HG03432 (cell line): Measurements from ENCODE around the gene CIAPIN1.
"Not testable (repeated sequence)": the region's sequence is repeated elsewhere in the genome, so short reads cannot be mapped to it uniquely, and the experiment has no call there.

Experiments
- ATAC-seq: cut with Tn5 transposase; IDR thresholded peaks from one replicate; pipeline ENCODE4 v1.9.1; 2021; ENCODE audit warnings: mild to moderate bottlenecking, moderate library complexity; ENCODE audit not compliant: unreplicated experiment

The CIAPIN1 gene

DNA sequence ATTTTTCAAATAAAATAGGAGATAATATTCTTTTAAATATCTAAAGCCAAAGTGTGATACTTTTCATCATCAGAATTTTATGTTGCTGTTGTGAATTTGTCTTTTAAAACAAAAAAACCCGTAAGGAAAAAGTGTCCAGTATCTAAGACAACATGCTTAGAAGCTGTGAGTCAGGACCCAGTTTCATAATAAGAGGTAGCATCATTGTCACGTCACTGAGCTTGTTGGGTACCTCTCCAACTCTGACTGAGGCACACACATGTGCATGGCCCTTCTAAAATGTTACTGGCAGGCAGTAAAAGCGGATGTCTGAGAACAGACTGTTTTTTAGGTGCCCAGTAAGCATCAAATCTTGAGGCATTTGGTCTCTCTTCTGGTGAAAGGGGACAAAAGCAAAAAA, 2.5 kb downstream of the CIAPIN1 start:
- no peak for ATAC-seq

GRCh38 chr16:57440551-57440950, 6.6 kb downstream of the CIAPIN1 start:
- not testable (repeated sequence) for ATAC-seq

DNA sequence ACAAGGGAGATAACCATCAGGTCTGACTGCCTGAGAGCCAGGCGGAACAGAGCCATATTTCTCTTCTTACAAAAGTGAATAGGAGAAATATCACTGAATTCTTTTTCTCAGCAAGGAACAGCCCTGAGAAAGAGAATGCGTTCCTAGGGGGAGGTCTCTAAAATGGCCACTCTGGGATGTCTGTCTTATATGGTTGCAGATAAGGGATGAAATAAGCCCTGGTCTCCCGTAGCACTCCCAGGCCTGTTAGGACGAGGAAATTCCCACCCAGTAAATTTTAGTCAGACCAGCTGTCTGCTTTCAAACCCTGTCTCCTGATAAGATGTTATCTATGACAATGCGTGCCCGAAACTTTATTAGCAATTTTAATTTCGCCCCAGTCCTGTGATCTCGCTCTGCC, 7.2 kb downstream of the CIAPIN1 start:
- ATAC-seq: not testable (repeated sequence)

- no peak for ATAC-seq
Measured at GRCh38 chr16:57435838-57436237, 11.3 kb downstream of the CIAPIN1 start.

- no peak for ATAC-seq
Measured at GRCh38 chr16:57434003-57434402, 13.2 kb downstream of the CIAPIN1 start.

DNA sequence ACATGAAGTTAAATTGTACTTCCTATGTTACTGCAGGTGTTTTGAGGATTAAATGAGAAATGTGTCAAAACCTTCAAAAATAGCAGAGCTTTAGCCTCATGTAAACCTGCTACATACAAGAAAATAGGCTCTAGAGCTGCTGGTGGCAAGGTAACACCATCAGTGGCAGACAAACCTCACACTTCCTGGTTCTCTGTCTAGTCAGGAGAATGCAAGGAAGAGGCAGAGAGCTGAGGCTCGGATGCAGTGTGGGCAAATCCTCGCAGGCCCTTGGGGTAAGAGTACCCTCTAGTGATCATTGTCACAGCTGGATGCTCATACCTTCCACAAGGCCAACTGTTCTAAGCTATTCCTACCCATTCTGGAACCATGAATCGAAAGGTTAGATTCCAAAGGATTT, 14.2 kb downstream of the CIAPIN1 start:
- ATAC-seq: no peak

DNA sequence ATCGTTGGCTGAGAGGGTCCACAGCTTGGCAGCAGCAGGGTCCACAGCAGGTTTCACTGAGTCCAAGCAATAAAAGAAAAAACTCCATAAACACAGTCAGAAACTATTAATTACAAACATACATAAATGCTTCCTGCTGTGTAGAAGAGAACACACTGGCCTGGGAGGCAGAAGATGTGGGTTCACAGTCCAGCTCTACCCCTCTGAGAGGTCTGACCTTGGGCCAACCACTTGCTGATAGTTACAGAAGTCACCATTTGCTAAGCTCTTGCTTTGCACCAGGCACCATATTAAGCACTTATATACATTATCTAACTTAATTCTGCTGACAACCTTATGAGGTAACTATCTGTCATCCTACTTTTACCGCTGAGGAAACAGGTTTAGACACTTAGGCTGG, 14.7 kb downstream of the CIAPIN1 start:
- ATAC-seq: no peak

DNA sequence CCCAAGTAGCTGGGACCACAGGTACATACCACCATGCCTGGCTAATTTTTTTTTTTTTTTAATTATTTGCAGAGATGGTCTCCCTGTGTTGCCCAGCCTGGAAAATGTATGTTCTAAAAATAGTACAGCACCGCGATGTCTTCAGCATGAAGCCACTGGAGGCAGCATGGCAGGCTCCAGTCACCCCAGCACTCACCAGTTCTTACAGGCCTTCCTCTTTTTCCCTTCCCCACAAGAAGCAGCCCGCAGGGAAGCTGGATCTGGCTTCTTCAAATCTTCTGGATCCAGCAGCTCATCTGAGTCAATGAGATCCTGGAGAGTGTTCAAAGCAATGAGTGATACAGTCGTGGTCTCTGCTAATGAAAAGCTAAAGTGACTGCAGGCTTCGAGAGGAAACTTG, 16.2 kb downstream of the CIAPIN1 start:
- ATAC-seq: no peak

DNA sequence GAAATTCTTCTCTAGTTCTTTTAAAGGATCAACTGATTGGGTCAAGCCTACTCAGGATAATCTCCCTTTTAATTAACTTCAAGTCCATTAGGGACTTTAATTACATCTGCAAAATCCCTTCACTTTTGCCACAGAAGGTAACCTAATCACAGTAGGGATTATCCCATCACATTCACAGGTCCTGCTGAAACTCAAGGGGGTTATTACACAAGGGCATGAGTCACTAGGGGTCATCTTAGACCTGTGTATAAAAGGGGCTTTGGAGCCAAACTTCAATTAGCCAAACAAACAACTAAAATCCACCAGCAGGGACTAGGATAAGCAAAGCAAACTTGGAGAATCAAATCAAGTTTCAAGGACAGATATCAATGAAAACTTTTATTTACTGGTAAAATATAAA, 19.4 kb downstream of the CIAPIN1 start:
- ATAC-seq: no peak

DNA sequence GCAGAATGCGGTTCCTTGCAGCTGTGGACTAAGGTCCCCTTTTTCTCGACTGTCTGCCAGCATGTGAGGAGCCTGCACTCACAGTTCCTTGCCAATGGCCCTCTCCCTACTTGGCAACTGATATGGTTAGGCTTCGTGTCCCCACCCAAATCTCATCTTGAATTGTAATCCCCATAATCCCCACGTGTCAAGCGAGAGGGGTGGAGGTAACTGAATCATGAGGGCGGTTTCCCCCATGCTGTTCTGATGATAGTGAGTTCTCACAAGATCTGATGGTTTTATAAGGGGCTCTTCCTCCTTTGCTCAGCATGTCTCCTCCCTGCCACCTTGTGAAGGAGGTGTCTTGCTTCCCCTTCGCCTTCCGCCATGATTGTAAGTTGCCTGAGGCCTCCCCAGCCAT, 19.9 kb downstream of the CIAPIN1 start:
- no peak for ATAC-seq

DNA sequence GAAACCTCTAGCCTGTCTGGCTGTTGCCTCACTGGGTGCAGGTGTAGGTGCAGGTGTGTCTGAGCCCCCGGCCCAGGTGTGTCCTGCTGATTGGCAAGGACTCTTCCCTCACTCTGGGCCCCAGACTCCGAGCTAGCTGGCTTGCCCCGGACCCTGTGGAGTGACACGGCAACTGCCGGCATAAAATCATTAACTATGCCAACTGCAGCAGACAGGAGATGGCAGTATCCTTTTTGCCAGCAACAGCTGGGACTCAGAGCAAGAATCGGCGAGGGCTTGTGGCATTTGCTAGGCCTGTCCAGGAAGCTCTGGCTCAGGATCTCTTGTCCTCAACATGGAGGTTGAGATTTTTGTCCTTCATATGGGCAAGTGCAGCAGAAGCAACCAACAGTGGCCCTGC, 20.8 kb downstream of the CIAPIN1 start:
- ATAC-seq: no peak

DNA sequence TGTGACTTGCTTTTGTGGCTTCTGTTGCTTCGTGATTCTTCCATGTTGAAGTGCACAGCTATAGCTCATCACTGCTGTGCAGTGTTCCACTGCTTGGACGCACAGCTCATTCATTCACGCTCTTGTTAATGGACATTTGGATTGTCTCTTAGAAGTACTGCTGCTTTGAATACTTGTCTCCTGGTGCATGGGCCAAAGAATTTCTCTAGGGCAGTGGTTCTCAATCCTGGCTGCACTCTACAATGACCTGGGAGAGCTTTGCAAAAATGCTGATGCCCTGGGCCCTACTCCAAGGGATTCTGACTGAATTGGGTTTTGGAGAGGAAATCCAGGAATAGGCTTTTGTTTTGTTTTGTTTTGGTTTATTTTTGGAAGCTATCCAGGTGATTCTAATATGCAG, 22.6 kb downstream of the CIAPIN1 start:
- ATAC-seq: no peak

- ATAC-seq: no peak
Measured at GRCh38 chr16:57423152-57423551, 24.0 kb downstream of the CIAPIN1 start.

GRCh38 chr16:57422026-57422944, 24.9 kb downstream of the CIAPIN1 start:
- ATAC-seq: no peak

GRCh38 chr16:57419506-57419905, 27.7 kb downstream of the CIAPIN1 start:
- ATAC-seq: no peak

GRCh38 chr16:57416084-57416483, 31.1 kb downstream of the CIAPIN1 start:
- ATAC-seq: no peak

GRCh38 chr16:57413733-57414132, 33.5 kb downstream of the CIAPIN1 start:
- ATAC-seq: peak; percentile 4

- peak; percentile 67 for ATAC-seq
Measured at GRCh38 chr16:57413301-57413730, 33.9 kb downstream of the CIAPIN1 start.

GRCh38 chr16:57412584-57412983, 34.6 kb downstream of the CIAPIN1 start:
- no peak for ATAC-seq

- no peak for ATAC-seq
Measured at GRCh38 chr16:57411362-57411976, 35.7 kb downstream of the CIAPIN1 start.

- no peak for ATAC-seq
Measured at GRCh38 chr16:57409870-57410587, 37.2 kb downstream of the CIAPIN1 start.

DNA sequence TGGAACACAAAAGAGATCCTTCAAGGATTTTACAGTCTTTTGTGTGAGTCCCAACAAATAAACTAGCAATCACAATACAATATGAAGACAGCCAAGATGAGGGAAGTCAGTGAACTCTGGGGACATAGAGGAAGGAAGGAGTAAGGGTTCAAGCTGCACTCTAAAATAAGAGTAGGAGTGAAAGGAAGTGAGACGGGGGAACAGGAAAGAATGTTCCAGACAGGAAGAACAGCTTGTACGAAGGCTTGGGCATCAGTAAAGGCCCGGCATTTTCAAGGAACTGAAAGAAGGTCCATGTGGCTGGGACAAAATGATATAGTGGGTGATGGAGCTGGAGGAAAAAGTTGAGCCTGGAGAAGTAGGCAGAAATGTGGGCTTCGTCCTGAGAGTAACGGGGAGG, 38.1 kb downstream of the CIAPIN1 start:
- no peak for ATAC-seq
